ENCODE measurements around the gene SPC25.

SPC25 gene

DNA sequence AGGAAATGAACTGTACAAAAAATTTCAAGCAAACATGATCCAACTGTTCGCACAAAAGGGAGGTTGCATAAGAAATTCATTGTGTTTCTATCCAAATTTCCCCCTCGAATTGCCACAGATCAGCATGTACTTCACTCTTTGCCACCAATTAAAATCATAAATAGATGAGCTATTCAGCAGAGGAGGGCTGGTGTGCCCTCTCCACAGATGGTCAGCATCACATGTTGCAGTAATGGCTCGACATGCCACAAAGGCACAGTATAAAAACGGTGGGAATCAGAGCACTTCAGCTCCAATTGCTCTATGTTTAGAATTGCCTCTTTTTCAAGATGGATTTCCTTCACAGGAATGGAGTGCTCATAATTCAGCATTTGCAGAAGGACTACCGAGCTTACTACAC is 10.8 kb upstream of the SPC25 start, which contains the start of gene G6PC2:
G6PC2 (plus strand) TSS at position 289 of the 400 bp plus-strand sequence; CDS start at position 330, 41 bp downstream.
- TF ChIP-seq CTCF (IDR thresholded peaks at IDR 0.05; ENCODE audit: low read depth, low read length) = no peak
- DNase-seq (ENCODE audit: extremely low read depth, low read depth) = no peak

GRCh38 chr2:168897449-168897848 is 7.2 kb upstream of the SPC25 start:
- no peak for TF ChIP-seq CTCF (IDR thresholded peaks at IDR 0.05; ENCODE audit: low read depth, low read length)
- DNase-seq (ENCODE audit: extremely low read depth, low read depth) = no peak

- no peak for TF ChIP-seq CTCF (IDR thresholded peaks at IDR 0.05; ENCODE audit: low read depth, low read length)
- no peak for DNase-seq (ENCODE audit: extremely low read depth, low read depth)
Measured at GRCh38 chr2:168896783-168897182, 6.6 kb upstream of the SPC25 start.

- no peak for DNase-seq (ENCODE audit: extremely low read depth, low read depth)
- no peak for TF ChIP-seq CTCF (IDR thresholded peaks at IDR 0.05; ENCODE audit: low read depth, low read length)
Measured at GRCh38 chr2:168895771-168896170, 5.5 kb upstream of the SPC25 start.

DNA sequence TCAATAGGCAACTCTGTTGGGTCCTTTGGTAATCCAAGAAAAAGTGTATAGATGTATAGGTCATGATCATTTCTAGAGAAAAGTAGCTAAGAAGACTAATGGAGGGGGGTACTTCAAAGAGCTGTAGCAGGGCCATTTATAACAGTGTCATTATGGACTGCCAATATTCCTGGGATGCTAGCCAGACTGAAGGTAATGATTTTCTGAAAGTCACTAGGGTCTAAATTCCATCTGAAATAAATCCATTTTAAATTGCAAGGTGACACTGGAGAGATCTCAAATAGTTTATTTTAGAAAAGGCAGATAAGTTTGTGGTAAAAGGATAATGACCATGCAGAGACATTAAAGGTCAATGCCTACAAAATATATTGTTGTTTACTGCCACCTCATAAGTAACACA is 4.5 kb upstream of the SPC25 start:
- no peak for TF ChIP-seq CTCF (IDR thresholded peaks at IDR 0.05; ENCODE audit: low read depth, low read length)

DNA sequence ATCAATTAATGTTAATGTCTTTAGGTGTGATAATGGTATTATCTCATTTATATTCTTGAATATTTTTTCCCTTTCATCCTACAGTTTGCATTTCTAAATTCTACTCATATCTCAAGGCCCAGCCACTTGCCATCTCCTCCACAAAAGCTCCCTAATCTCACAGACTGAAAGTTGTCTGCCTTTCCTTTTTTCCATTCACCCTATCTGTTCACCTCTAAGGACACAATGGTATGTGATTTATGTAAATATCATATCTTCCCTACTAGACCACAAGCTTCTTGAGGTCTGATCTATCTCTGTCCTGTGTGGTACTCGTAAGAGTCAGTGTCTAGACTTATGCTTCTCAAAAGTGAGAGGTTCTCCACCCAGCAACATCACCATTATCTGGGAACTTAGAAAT is 3.9 kb upstream of the SPC25 start:
- DNase-seq (ENCODE audit: extremely low read depth, low read depth) = no peak
- no peak for TF ChIP-seq CTCF (IDR thresholded peaks at IDR 0.05; ENCODE audit: low read depth, low read length)

More for the DNA sequence above, 4.5 kb upstream of the SPC25 start:
- no peak for DNase-seq (ENCODE audit: extremely low read depth, low read depth)

- no peak for TF ChIP-seq CTCF (IDR thresholded peaks at IDR 0.05; ENCODE audit: low read depth, low read length)
- DNase-seq (ENCODE audit: extremely low read depth, low read depth) = no peak
Measured at GRCh38 chr2:168892327-168892726, 2.1 kb upstream of the SPC25 start.
